Measurements from ENCODE around the gene RBM5.
"Not testable (repeated sequence)": the region's sequence is repeated elsewhere in the genome, so short reads cannot be mapped to it uniquely, and the experiment has no call there.

The RBM5 gene

GRCh38 chr3:50078622-50079021, 10.1 kb upstream of the RBM5 start:
- H3K27ac ChIP-seq, result no peak overlapping the region
- no peak for TF ChIP-seq CTCF (conservative IDR thresholded peaks at IDR 0.05)

- H3K27ac ChIP-seq, result not testable (repeated sequence)
Observed at GRCh38 chr3:50084951-50085350, 3.8 kb upstream of the RBM5 start.

- TF ChIP-seq CTCF (conservative IDR thresholded peaks at IDR 0.05) (no peak), ZFX (IDR thresholded peaks at IDR 0.05) (peak; percentile 17; the same call in 1 of the 2 replicates)
- peak overlapping the region; percentile 99 for H3K27ac ChIP-seq
Observed at GRCh38 chr3:50089609-50089945, 858 bp downstream of the RBM5 start.

- TF ChIP-seq CTCF (conservative IDR thresholded peaks at IDR 0.05), result no peak
- TF ChIP-seq ZFX (IDR thresholded peaks at IDR 0.05), result no peak
- no peak overlapping the region for H3K27ac ChIP-seq
Observed at GRCh38 chr3:50090984-50091383, 2.3 kb downstream of the RBM5 start.

GRCh38 chr3:50095352-50095998, 6.8 kb downstream of the RBM5 start:
- TF ChIP-seq ZFX (IDR thresholded peaks at IDR 0.05), result no peak
- TF ChIP-seq CTCF (conservative IDR thresholded peaks at IDR 0.05), result no peak
- no peak overlapping the region for H3K27ac ChIP-seq

- no peak for TF ChIP-seq ZFX (IDR thresholded peaks at IDR 0.05)
- no peak for TF ChIP-seq CTCF (conservative IDR thresholded peaks at IDR 0.05)
- no peak overlapping the region for H3K27ac ChIP-seq
Observed at GRCh38 chr3:50100386-50100785, 11.7 kb downstream of the RBM5 start.

- TF ChIP-seq CTCF (conservative IDR thresholded peaks at IDR 0.05) (no peak), ZFX (IDR thresholded peaks at IDR 0.05) (no peak)
- H3K27ac ChIP-seq, result no peak overlapping the region
Observed at GRCh38 chr3:50100956-50101845, 12.5 kb downstream of the RBM5 start.

Measured in C4-2B (cell line).